Measurements from ENCODE around the gene MYOT. TPM values are rescaled to one million over a fixed set of nuclear protein-coding genes. Genes with fewer than 3 reads are reported as not detected.

The MYOT gene, protein sequence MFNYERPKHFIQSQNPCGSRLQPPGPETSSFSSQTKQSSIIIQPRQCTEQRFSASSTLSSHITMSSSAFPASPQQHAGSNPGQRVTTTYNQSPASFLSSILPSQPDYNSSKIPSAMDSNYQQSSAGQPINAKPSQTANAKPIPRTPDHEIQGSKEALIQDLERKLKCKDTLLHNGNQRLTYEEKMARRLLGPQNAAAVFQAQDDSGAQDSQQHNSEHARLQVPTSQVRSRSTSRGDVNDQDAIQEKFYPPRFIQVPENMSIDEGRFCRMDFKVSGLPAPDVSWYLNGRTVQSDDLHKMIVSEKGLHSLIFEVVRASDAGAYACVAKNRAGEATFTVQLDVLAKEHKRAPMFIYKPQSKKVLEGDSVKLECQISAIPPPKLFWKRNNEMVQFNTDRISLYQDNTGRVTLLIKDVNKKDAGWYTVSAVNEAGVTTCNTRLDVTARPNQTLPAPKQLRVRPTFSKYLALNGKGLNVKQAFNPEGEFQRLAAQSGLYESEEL
- not detected for total RNA-seq (ENCODE audit: insufficient read depth, low replicate concordance)

DNA sequence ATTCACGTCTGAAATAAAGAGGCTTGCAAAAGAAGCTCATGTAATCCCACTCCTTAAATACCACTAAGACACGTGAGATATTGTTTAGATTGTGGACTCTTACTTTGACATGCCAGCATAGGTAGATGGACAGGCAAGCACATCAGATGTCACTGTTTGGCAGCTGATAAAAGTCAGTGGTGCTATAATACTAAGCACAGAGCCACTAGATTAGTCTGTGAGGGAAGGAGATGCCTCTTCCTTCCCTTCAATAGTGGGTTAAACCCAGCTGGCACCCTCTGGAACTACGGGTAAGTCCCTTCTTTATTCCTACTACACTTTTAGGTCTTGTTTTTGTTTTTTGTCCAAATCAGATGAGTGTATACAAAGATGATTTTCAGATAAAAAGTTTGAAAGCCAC lies at the start of gene MYOT:
Gene MYOT, plus strand, starts transcription at position 197 of the 400 bp plus-strand sequence. CDS start 2,792 bp downstream, outside the sequence.
- no peak for DNase-seq (ENCODE audit: low spot score)

DNA sequence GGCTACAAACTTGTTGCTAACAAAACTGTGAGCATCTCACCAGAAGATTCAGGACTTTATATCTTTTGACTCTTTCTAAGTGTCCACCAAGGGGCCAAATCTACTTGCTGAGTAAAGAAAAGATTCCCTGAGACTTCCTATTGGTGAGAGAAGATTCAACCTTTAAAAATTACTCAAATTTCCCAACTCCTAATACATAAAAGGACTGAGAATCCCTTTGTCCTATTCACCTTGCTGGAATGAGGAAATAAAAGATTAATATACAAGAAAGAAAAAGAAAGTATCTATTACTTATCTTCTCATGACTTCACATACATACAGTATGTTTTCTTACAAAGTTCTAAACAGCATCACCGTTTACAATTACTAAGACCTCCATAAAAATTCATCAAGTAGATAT lies 47.9 kb upstream of the MYOT start:
- no peak for DNase-seq (ENCODE audit: low spot score)

DNA sequence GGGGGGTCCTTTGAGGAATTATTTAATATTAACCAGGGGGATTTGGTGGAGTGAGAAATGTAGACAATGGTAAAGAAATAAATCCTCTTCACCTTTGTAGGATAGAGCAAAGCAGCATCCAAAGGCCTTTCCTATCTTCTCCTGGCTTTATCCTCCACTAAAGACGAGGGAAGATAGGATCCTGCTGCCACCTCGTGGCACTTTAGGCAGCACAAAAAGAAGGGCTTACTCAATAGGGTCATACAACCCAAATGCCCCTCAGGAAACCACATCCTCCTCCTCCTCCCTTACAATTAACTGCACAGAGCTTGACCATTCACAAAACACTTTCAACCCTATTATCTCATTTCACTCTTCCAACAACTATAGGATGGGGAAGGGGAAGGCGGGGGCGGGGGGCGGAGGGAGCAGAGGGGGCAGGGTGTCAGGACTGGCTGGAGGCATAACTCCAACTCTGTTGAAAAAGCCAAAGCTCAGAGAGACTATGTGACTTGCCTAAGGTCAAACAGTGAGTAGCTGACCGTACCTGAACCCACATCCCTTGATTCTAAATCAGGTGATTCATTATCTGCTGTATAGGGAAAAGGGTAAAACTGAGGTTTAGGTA lies 45.4 kb upstream of the MYOT start:
- DNase-seq (ENCODE audit: low spot score), result peak; percentile 49

DNA sequence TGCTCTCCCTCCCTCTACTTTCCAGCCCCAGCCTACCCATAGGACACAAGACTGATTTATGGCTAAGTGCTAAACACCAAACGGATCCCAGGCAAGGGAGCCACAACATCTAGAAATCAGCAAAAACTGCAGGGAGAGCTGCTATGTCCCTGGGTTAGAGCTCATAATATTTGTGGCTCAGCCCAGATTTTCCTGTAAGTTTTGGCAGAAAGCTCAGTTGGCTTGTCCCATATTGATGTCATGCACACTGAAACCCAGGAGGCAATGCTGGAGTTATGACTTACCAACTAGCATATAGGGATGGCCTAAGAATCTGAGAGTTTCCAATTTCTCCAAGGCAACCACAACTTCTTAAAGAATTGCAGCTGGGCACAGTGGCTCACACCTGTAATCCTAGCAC lies 44.7 kb upstream of the MYOT start:
- peak; percentile 14 for DNase-seq (ENCODE audit: low spot score)

DNA sequence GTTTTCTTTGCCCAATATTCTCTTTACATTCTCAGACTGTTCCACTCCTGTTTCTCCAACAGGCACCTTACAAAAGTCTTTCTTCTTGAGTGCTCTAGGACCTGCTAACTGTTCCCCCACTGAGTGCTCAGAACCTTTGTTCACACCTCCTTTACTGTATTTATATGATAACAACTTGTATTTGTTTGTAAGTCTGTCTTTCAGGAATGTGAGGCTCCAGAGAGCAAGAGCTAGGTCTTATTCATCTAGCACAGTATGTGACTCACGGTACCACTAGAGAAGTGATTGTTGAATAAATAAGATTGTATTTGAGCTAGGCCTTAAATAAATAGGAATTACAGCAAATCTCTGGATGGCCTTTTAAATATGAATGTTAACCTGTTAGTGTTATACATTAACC lies 42.5 kb upstream of the MYOT start:
- DNase-seq (ENCODE audit: low spot score), result no peak

DNA sequence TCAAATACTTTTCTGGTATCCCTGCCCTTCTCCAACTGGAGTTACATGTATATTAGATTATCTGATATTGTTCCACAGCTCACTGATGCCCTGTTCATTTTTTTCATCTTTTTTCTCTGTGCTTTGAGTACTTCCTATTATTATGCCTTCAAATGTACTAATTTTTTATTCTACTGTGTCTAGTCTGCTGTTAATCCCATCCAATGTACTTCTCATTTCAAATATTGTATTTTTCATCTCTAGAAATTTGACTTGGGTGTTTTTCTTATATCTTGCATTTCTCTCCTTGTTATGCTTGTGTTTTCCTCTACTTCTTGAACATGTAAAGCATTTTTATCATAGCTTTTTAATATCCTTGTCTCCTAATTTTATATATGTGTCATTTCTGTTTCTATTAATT lies 41.6 kb upstream of the MYOT start:
- DNase-seq (ENCODE audit: low spot score), result no peak

DNA sequence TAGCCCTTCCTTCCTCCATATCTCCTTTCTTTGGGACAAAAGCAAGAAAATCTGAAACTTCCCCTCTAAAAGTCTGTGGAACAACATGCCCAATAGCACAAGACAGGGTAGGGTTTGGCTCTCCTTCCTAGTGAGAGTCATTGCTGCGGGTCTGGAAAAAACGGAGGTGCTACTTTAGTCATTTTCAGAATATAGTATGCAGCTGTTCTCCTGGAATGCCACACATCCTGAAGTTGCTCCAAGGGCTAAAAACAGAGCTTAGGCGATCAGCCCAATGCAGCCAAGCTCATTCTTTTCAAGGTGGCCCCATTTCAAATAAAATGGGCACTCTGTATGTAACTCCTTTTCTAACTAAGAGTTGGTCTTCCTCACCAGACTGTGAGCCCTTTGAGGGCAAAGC lies 39.5 kb upstream of the MYOT start:
- no peak for DNase-seq (ENCODE audit: low spot score)

DNA sequence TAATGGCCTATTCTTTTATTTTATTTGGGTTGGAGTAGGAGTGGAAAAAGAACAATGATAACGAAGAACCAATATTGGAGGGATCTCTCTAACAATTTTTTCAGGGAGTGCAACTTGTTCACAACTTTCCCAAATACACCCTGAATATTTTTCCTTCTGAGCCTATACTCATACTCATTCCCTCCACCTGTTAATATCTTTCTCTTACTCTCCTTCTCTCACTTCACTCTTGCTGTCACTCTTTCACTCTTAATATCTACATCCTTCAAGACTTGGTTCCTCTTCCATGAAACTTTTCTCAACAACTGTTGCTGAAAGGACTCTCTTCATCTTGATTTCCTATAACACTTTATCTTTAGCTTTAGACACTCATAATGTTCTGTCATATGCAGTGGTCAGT lies 39.0 kb upstream of the MYOT start:
- DNase-seq (ENCODE audit: low spot score), result no peak

DNA sequence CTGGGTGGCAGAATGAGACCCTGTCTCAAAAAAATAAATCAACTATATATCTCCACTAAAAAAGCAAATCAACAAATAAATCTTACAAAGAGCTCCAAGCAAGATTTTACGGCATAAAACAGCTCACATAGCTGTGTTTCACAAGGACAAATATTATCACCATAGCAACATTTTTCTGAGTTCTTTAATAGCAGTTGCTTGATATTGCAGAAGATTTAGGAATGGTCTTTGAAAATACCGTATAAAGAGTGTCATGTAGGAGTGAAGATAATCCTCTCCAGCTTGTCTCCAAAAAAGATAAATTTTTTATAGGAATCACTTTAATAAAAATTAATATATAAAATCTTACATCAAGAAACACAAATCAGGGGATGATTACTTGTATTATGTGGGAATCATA lies 36.6 kb upstream of the MYOT start:
- DNase-seq (ENCODE audit: low spot score), result peak; percentile 72

DNA sequence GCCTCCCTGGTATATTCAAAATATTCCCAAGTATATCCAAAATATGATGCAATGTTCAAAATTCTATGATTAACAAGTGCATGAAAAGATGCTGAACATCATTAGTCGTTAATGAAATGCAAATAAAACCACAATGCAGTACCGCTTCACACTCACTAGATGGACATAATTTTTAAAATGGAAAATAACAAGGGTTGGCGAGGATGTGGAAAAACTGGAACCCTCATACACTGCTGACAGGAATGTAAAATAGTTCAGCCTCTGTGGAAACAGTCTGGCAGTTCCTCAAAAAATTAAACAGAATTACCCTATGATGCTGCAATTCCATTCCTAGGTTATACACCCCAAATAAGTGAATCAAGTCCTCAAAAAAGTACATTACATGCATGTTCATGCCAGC lies 36.1 kb upstream of the MYOT start:
- peak; percentile 56 for DNase-seq (ENCODE audit: low spot score)

DNA sequence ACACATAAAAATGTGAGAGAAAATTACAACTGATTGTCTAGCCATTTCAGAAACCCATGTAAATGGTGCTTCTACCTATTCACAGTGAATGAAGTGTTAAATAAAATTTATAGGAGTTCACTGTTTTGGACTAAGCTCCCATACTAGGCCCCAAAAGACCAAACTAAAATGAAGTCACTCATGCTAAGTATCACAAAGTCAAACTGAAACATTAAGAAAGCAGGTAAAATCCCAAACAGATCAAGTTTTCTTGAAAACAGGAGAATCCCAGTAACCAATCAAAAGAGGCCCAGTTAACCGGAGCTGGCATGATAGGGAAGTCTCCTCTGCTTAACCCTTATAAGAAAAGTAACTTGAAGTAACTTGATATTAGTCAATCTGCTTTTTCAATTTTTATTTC lies 35.2 kb upstream of the MYOT start:
- DNase-seq (ENCODE audit: low spot score), result no peak

DNA sequence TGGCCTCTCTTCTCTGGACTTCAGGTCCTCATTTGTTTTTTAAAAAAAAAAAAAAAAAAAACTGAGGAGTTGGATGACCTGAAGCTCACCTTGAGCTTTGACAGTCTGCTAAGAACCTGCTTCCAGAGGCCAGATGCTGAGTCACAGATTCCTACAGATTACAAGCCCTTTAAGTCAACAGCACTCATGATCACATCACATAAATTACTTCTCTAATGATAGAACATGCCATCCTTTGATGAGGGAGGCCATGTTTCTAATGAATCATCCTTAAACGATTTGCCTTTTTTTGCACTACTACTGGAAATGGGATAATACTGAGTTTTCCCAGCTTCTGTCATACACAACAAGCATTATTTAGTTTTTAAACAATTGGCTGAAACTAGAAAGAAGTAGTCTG lies 34.2 kb upstream of the MYOT start:
- peak; percentile 61 for DNase-seq (ENCODE audit: low spot score)

DNA sequence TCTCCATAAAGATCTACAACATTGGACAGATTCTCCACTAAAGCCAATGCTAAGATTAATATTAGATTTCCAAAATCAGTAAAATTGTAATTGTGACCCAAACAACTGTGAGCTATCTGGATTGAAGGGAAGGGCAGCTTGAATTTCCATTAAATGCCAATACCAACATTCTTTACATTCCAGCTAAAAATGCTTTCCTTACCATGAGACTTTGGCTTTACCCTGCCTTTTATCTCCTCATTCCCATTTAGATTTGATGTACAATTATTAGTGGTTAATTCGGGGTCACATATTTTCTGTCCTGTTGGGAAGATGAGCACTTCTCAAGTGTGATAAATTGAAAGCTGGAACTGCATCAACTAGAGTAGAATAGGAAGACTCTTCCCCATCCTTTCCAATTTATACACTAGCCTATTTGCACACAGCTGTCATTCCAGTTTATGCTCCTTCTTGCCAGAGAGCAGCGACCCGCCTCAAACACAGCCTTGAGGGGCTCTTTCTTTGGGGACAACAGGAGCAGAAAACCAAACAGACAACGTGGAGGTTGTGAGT lies 33.1 kb upstream of the MYOT start:
- DNase-seq (ENCODE audit: low spot score), result no peak

DNA sequence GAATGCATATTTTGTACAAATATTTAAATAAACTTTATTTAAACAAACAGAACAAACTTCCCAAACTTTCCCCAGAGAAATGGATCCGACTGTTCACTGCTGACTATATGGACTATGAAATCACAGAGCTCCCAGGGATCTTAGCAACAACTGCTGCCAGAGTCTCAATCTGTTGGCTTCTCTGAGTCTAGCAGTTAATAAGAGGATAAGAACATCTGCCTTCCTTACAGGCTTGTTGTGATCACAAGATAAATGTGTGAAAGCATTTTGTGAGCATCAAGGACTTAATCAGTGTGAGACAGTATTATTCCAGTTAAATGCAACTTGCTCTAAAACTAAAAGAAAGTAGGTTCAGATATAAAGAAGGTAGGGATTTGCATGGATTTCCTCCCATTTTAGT lies 31.4 kb upstream of the MYOT start:
- peak; percentile 76 for DNase-seq (ENCODE audit: low spot score)

DNA sequence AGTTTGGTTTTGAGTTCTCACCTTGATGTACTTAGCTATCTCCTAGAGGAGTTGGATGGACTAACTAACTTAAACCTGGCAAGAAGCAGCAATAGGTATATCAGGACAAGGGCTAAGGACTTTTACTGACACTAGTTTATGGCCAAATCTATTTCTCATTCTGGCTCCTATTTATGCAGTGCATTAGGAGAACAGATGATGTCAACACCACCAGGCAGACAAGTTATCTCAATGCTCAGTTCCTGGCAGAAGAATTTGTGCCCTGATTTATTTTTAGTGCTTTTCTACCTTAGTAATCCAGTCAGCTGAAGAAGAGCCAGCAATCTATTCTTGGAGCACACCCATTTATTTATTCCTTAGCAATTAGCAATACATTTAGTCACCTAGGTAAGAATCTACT lies 30.7 kb upstream of the MYOT start:
- peak; percentile 77 for DNase-seq (ENCODE audit: low spot score)

DNA sequence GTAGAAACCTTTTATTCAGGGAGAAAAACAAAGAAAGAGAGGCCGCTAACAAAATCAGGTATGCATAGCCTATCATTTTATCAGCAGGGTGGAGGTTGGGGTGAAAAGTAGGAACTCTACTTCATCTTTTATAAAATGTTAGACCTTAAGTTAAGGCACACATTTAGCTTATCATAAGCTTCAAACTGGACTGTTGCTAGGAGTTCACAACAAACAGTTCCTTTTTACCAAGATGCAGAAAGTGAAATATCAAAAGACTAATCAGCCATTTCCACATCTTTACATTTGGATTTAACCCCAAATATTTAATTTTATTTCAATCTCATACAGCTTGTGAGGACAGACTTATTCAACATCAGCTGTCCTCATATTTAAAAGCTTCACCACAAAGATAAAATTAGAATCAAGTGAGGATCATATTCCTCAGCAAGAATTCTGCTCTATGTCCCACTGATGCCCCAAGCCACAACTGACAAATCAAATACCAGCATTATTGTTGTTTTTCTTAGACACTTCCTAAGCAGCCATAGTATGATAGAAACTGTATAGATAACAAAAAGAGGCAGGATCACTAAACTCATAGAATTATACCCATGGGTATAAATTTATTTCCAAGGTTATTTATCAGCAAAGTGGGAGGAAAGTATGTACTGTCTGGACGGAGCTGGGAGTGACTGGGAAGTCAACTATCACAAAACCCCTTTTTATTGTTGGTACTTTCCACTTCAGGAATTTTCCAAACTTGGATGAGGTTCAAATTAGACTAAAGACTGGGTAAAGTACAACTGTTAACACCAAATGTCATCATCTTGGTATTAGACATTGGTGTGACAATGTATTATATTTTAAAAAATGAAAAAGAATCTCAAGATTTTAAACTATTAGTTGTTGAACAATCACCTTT lies 29.9 kb upstream of the MYOT start:
- DNase-seq (ENCODE audit: low spot score), result peak; percentile 68

DNA sequence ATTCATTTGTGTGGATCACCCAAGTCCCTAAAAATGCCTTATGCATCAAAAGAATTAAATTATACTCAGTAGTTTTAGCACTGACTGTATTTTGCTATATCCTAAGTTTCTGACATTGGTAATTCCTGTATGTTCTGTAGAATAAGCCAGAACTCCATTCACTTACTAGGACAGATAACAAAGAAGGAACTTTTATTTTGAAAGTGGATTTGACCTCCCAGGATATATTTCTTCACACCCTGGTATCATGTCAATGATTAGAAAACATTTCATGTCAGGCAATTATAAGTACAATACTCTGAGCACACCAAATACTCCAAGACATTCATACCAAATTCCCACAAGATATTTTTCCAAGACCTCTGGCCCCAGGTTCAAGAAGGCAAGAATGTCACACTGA lies 28.7 kb upstream of the MYOT start:
- no peak for DNase-seq (ENCODE audit: low spot score)

DNA sequence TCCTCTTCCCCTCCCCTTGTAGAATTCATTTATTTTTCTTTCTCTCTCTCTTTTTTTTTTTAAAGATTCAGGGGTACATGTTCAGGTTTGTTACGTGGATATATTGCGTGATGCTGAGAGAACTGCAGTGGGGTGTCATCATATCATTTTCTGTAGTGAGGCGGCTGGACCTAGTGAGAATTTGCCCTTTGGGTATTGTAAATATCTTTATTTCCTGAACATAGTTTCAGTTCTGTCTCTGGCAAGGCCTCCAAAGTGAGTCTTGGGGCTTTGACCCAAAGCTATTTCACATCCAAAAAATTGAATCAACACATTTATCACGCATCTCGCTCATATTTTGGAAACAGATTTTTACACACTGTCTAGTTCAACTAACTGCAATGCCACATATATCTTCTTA lies 25.4 kb upstream of the MYOT start:
- DNase-seq (ENCODE audit: low spot score), result no peak

DNA sequence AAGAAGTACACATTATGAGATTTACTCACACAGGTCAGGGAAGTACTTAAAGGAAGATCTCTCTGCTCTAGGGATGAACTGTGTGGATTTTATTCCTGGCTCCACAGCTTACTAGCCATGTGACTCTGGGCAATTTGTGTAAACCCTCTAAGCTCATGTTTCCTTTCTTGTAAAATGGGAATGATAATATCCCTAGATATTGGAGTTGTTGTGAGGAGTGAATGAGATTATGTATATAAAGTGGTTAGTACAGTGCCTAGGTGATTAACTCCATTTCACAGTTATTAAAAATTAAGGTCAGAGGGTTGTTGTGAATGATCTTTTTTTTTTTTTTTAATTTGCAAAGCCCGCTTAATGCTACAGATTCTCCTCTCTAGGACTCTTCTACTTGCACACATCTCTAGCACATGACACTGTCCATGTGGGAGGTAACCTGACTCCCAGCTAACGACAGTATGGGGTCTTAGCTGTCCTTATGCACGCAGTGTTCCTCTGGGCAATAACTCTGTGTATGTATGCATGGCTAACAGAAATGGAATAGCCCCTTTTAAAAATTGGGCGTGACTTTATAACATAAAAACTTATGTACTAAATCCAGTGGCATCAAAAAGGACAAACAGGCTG lies 23.9 kb upstream of the MYOT start:
- DNase-seq (ENCODE audit: low spot score), result peak; percentile 64

DNA sequence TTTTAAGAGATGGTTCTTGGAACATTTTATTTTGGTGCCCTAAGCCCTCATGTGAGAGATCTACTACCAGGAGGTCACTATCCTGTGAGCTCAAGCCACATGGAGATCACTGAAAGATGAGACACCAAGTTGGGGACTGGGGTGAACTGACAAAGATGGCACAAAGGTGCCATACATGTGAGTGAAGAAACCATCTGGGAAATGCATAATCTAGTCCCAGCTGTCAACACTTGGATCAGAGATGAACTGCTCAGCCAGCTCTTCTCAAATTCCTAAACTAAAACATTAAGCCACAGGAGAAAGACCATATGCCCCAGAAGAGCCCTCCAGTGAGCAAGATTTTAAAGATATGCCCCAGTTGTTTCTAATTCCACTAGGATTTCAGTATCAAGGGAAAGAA lies 22.2 kb upstream of the MYOT start:
- DNase-seq (ENCODE audit: low spot score), result peak; percentile 86

DNA sequence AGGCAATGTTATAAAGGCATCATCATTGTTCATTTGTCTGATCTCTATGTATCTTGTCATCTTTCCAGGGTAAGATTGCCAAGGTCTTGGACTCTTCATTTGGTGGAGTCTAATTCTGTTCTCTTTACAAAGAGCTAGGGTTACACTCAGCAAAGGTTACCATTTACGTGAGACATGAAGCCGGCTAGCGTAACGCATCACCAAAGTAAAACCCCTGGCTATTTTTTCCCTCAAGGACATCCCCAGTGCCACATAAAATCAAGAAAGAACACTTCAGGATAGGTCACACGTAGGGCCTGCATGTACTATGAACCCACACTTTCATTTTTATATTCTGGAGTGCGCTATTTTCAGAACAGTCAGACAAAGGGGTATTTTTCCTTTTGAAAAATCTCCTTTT lies 20.0 kb upstream of the MYOT start:
- no peak for DNase-seq (ENCODE audit: low spot score)

Data from umbilical cord (tissue), 2 donors.